SHP77 (cell line): ENCODE results near the gene PHF12.
"Not testable (repeated sequence)": the region's sequence is repeated elsewhere in the genome, so short reads cannot be mapped to it uniquely, and the experiment has no call there.

ENCODE experiments used
- DNase-seq, 2 experiments: peaks; one replicate each; lab custom pipeline; 2025; lab: John Stamatoyannopoulos, UW

The PHF12 gene

GRCh38 chr17:28934508-28934907 lies 16.8 kb downstream of the PHF12 start:
- DNase-seq = not testable (repeated sequence)

GRCh38 chr17:28929787-28930186 lies 21.5 kb downstream of the PHF12 start:
- DNase-seq = no peak

GRCh38 chr17:28928061-28928460 lies 23.3 kb downstream of the PHF12 start:
- DNase-seq = no peak

- no peak for DNase-seq
These were observed 24.5 kb downstream of the PHF12 start for GRCh38 chr17:28926786-28927185.

- no peak for DNase-seq
These were observed 25.0 kb downstream of the PHF12 start for GRCh38 chr17:28926366-28926765.

GRCh38 chr17:28925912-28926365 lies 25.4 kb downstream of the PHF12 start:
- no peak for DNase-seq

- no peak for DNase-seq
These were observed 31.1 kb downstream of the PHF12 start for GRCh38 chr17:28920201-28920600.

GRCh38 chr17:28918295-28918694 lies 33.0 kb downstream of the PHF12 start:
- no peak for DNase-seq

GRCh38 chr17:28917465-28917864 lies 33.9 kb downstream of the PHF12 start:
- DNase-seq = no peak

- DNase-seq = no peak
These were observed 34.3 kb downstream of the PHF12 start for GRCh38 chr17:28917029-28917428.

GRCh38 chr17:28916302-28916934 lies 34.9 kb downstream of the PHF12 start:
- peak; percentile 32 to 39 for DNase-seq

- no peak for DNase-seq
These were observed 38.4 kb downstream of the PHF12 start for GRCh38 chr17:28912938-28913333.

- no peak for DNase-seq
These were observed 38.9 kb downstream of the PHF12 start for GRCh38 chr17:28912281-28912937.

- no peak for DNase-seq
These were observed 39.8 kb downstream of the PHF12 start for GRCh38 chr17:28911411-28912045.

GRCh38 chr17:28910534-28910933 lies 40.8 kb downstream of the PHF12 start:
- DNase-seq = no peak

- no peak for DNase-seq
These were observed 42.6 kb downstream of the PHF12 start for GRCh38 chr17:28908640-28909167.

- no peak for DNase-seq
These were observed 43.4 kb downstream of the PHF12 start for GRCh38 chr17:28907709-28908475.

- DNase-seq = no peak
These were observed 44.4 kb downstream of the PHF12 start for GRCh38 chr17:28906706-28907438.

- DNase-seq = no peak
These were observed 45.0 kb downstream of the PHF12 start for GRCh38 chr17:28906276-28906675.

- DNase-seq = no peak
These were observed 46.5 kb downstream of the PHF12 start for GRCh38 chr17:28904800-28905199.

- DNase-seq = not testable (repeated sequence)
These were observed 47.8 kb downstream of the PHF12 start for GRCh38 chr17:28903546-28903841.
